Activated CD4-positive, alpha-beta T cell treated with anti-CD3 and anti-CD28 coated beads, Interleukin-10, Interleukin-2, amounts not matched to agents 100 ng/mL and 50 ng/mL, durations not matched to agents 16 hours and 8 hours (primary cell): ENCODE data around the gene COL25A1.
A peak's percentile ranks its signal among the peaks of the same experiment; 100 is the strongest.

Experiments used
- DNase-seq: peaks from one replicate; pipeline ENCODE4 v3.0.0-alpha.2; 2020

COL25A1 gene

GRCh38 chr4:109302361-109303139, at the start of gene COL25A1:
Gene COL25A1 (minus strand): TSS chr4:109302658.
- DNase-seq = peak; percentile 11

- DNase-seq = no peak
These were observed 47.7 kb upstream of the COL25A1 start for GRCh38 chr4:109350121-109350520.

GRCh38 chr4:109334129-109335105, 32.0 kb upstream of the COL25A1 start:
- no peak for DNase-seq

GRCh38 chr4:109332926-109333464, 30.5 kb upstream of the COL25A1 start:
- peak; percentile 17 for DNase-seq

- no peak for DNase-seq
These were observed 25.2 kb upstream of the COL25A1 start for GRCh38 chr4:109327641-109328040.

GRCh38 chr4:109325698-109326097, 23.2 kb upstream of the COL25A1 start:
- no peak for DNase-seq

GRCh38 chr4:109323348-109323747, 20.9 kb upstream of the COL25A1 start:
- DNase-seq = no peak

GRCh38 chr4:109321232-109321631, 18.8 kb upstream of the COL25A1 start:
- DNase-seq = no peak

GRCh38 chr4:109319684-109320083, 17.2 kb upstream of the COL25A1 start:
- DNase-seq = no peak

- no peak for DNase-seq
These were observed 16.7 kb upstream of the COL25A1 start for GRCh38 chr4:109319156-109319555.

GRCh38 chr4:109315818-109316217, 13.4 kb upstream of the COL25A1 start:
- DNase-seq = no peak

GRCh38 chr4:109315341-109315740, 12.9 kb upstream of the COL25A1 start:
- no peak for DNase-seq

- no peak for DNase-seq
These were observed 11.0 kb upstream of the COL25A1 start for GRCh38 chr4:109313168-109314133.

GRCh38 chr4:109303140-109303496, 660 bp upstream of the COL25A1 start:
- DNase-seq = no peak

- DNase-seq = no peak
These were observed 652 bp downstream of the COL25A1 start for GRCh38 chr4:109301651-109302360.

GRCh38 chr4:109298279-109299010, 4.0 kb downstream of the COL25A1 start:
- DNase-seq = peak; percentile 10

- no peak for DNase-seq
These were observed 5.9 kb downstream of the COL25A1 start for GRCh38 chr4:109296527-109296926.

- DNase-seq = no peak
These were observed 7.4 kb downstream of the COL25A1 start for GRCh38 chr4:109295081-109295480.

- DNase-seq = no peak
These were observed 7.9 kb downstream of the COL25A1 start for GRCh38 chr4:109294468-109295020.

- peak; percentile 35 for DNase-seq
These were observed 8.5 kb downstream of the COL25A1 start for GRCh38 chr4:109294006-109294405.
